MCF 10A (cell line): ENCODE results near the gene ANO6. TPM values are rescaled to one million over a fixed set of nuclear protein-coding genes. Genes with fewer than 3 reads are reported as not detected.
A peak's percentile ranks its signal among the peaks of the same experiment; 100 is the strongest.

ENCODE experiments used
- BruUV-seq: library from RNA; stranded (reverse); fragments of 400-500 nt; replicated peaks from 2 replicates; lab custom pipeline; 2021; lab: Mats Ljungman, UMichigan
- CTCF ChIA-PET: fragments of 300-600 bp; sonication (Branson Sonifier 250); formaldehyde crosslinking; extraction: SDS; loops from one replicate; lab custom pipeline; 2021; ENCODE audit warnings: antibody characterized with exemption, inconsistent platforms; lab: Yijun Ruan, JAX
- POLR2A ChIA-PET: fragments of 300-600, 350-650 bp; sonication (Branson Sonifier 250); formaldehyde crosslinking; extraction: SDS; loops from one replicate; lab custom pipeline; 2020; ENCODE audit warnings: antibody characterized with exemption, inconsistent platforms; lab: Yijun Ruan, JAX
- DNase-seq: peaks from one replicate; pipeline ENCODE4 v3.0.0-alpha.2; 2018; ENCODE audit not compliant: unreplicated experiment
- H3K27ac Mint-ChIP-seq: one replicate; pipeline ENCODE4 v1.8.0; 2022; ENCODE audit warnings: mild to moderate bottlenecking, low read depth, mixed read lengths; ENCODE audit not compliant: unreplicated experiment
- H3K27me3 Mint-ChIP-seq: one replicate; pipeline ENCODE4 v1.8.0; 2022; ENCODE audit warnings: mixed read lengths; ENCODE audit not compliant: insufficient read depth, unreplicated experiment
- H3K36me3 Mint-ChIP-seq: one replicate; pipeline ENCODE4 v1.8.0; 2022; ENCODE audit warnings: mild to moderate bottlenecking, moderate library complexity, mixed read lengths; ENCODE audit not compliant: insufficient read depth, unreplicated experiment
- H3K4me1 Mint-ChIP-seq: one replicate; pipeline ENCODE4 v1.8.0; 2022; ENCODE audit warnings: mixed read lengths; ENCODE audit not compliant: insufficient read depth, unreplicated experiment
- H3K4me3 Mint-ChIP-seq: one replicate; pipeline ENCODE4 v1.8.0; 2022; ENCODE audit warnings: mild to moderate bottlenecking, moderate library complexity, mixed read lengths; ENCODE audit not compliant: unreplicated experiment
- H3K9me3 Mint-ChIP-seq: one replicate; pipeline ENCODE4 v1.8.0; 2022; ENCODE audit warnings: mixed read lengths; ENCODE audit not compliant: unreplicated experiment
- CTCF ChIP-seq: fragments of 200-600 bp; IDR thresholded peaks from one replicate; pipeline ENCODE4 v1.8.0; 2022; ENCODE audit warnings: antibody characterized with exemption, mild to moderate bottlenecking; ENCODE audit not compliant: unreplicated experiment
- intact Hi-C: fragments of 100-400 bp; cut with micrococcal nuclease; formaldehyde crosslinking; loops from 2 replicates; pipeline ENCODE4 v1.14.1; 2022
- total RNA-seq: library from RNA; stranded (reverse); gene quantifications from 2 replicates; pipeline ENCODE4 v1.2.3, GENCODE V29; 2022

The ANO6 gene
- total RNA-seq, 1 experiment from 2014 or later = 25.4 TPM

- Mint-ChIP-seq H3K27me3 (no peaks in the 10 kb centered on the region), H3K4me1 (no peaks in the 10 kb centered on the region), H3K4me3 (no peak overlapping the region), H3K27ac (no peak overlapping the region), H3K36me3 (peaks cover 6% of the 10 kb centered on the region), H3K9me3 (peaks cover 15% of the 10 kb centered on the region)
- ChIA-PET CTCF (interaction anchor here (0.6 kb wide), 1 partner anchor 639 kb away, joined by 3 read pairs; no protein-coding TSS in a partner anchor), POLR2A (interaction anchor here (0.6 kb wide), 1 partner anchor 11 kb away, joined by 3 read pairs; no protein-coding TSS in a partner anchor)
- intact Hi-C loops = no loop called here
- no peak for DNase-seq
- no TSS peak for BruUV-seq
- no peak for TF ChIP-seq CTCF
Observed at GRCh38 chr12:45446013-45446412, 230.1 kb downstream of the ANO6 start.

DNA sequence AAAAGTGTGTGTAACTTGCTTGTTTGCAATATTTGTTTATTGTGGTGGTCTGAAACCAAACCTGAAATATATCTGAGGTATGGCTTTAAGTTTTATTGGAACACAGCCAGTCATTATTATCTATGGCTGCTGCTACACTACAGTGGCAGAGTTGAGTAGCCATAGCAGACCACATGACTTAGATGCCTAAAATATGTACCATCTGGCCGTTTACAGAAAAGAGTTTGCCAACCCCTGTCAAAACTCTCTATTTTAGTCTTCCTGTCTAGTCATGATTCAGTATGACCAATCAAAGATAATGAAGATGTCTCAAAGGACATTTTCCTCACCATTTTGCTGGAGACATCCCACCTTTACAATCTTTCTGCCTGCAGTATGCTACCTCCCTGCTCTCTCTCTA, 242.3 kb downstream of the ANO6 start:
- TF ChIP-seq CTCF = no peak
- BruUV-seq = no TSS peak
- intact Hi-C loops = no loop called here
- Mint-ChIP-seq H3K4me3 (no peak overlapping the region), H3K36me3 (no peaks in the 10 kb centered on the region), H3K27me3 (peaks cover 25% of the 10 kb centered on the region), H3K9me3 (no peaks in the 10 kb centered on the region), H3K27ac (no peak overlapping the region), H3K4me1 (no peaks in the 10 kb centered on the region)
- ChIA-PET CTCF (no interaction called here), POLR2A (no interaction called here)
- DNase-seq = no peak

DNA sequence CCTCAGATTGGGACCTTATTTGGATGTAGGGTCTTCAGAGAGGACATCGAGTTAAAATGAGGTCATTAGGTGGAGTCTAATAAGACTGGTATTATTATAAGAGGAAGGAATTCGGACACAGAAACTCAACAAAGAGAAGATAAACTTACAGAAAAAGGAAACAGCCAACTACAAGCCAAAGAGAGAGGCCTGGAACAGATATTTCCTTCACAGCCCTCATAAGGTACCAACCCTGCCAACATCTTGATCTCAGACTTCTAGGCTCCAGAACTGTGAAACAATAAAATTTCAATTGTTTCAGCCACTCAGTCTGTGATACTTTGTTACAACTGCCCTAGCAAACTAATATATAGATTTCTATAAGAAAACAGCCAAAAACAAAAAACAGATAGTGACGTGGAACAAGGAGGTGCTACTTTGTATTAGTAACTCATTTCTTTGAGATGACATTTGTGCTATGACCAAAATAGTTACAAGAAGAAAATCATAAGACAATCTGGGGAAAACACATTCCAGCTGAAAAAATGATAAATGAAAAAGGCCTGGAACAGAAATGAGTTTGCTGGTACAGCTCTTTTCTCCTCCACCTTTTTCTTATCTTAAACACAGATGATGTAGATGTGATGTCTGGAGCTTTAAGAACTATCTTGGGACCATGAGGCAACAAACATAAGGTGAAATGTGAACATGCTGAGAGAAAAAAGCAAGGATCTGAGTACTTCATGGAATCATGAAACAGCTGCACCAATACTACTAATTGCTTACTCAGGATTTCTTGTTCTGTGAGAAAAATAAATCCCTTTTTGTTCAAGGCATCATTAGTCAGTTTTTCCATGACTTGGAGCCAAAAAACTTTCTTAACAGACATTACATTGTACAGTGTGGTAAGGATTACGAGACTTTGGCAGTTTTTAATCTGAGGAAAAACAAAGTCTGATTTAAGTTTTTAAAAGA, 243.2 kb downstream of the ANO6 start:
- ChIA-PET POLR2A (no interaction called here), CTCF (no interaction called here)
- no peaks in the 10 kb centered on the region for H3K4me1 Mint-ChIP-seq
- no peaks in the 10 kb centered on the region for H3K9me3 Mint-ChIP-seq
- H3K27ac Mint-ChIP-seq = no peak overlapping the region
- no peaks in the 10 kb centered on the region for H3K36me3 Mint-ChIP-seq
- peak; percentile 9 for DNase-seq
- intact Hi-C loops = no loop called here
- peaks cover 25% of the 10 kb centered on the region for H3K27me3 Mint-ChIP-seq
- no peak for TF ChIP-seq CTCF
- BruUV-seq = no TSS peak
- H3K4me3 Mint-ChIP-seq = no peak overlapping the region

DNA sequence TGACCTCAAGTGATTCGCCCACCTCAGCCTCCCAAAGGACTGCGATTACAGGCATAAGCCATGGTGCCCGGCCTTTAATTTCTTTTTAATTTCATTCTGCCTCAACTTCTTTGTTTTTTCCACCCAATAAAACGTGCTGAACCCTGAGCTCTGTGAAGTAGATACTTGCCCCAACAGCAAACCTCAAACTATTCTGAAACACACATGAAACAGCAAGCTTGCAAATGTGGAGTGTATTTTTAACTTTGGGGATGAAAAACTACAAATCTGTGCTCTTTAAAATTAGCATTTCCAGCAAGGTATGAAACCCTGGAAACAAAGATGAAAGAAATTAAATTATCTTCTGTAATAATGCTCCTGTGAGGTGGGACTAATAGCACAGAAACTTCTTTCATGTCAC, 246.6 kb downstream of the ANO6 start:
- Mint-ChIP-seq H3K9me3 (no peaks in the 10 kb centered on the region), H3K36me3 (no peaks in the 10 kb centered on the region), H3K4me1 (no peaks in the 10 kb centered on the region), H3K27ac (no peak overlapping the region), H3K4me3 (no peak overlapping the region), H3K27me3 (peaks cover 25% of the 10 kb centered on the region)
- intact Hi-C loops = no loop called here
- CTCF ChIA-PET = interaction anchor here (0.6 to 1.0 kb wide), 2 partner anchors 12 to 541 kb away, joined by 3 to 4 read pairs; no protein-coding TSS in a partner anchor
- POLR2A ChIA-PET = interaction anchor here (0.5 kb wide), 1 partner anchor 10 kb away, joined by 3 read pairs; no protein-coding TSS in a partner anchor
- no peak for DNase-seq
- TF ChIP-seq CTCF = no peak
- no TSS peak for BruUV-seq
